IMR-90 (cell line): ENCODE measurements around the gene HSP90AB1. TPM values are rescaled to one million over a fixed set of nuclear protein-coding genes. Genes with fewer than 3 reads are reported as not detected.

Experiments used
- ATAC-seq: fragments of 200-7000 bp; cut with Tn5 transposase; 2 replicates; pipeline ENCODE4 v1.9.1; 2020; ENCODE audit warnings: low read depth, mild to moderate bottlenecking, moderate library complexity
- BruUV-seq: library from RNA; stranded (reverse); fragments of 400-500 nt; replicated peaks from 2 replicates; lab custom pipeline; 2021; lab: Mats Ljungman, UMichigan
- CTCF ChIA-PET: fragments of 300-600 bp; formaldehyde crosslinking; extraction: SDS; loops from one replicate; lab custom pipeline; 2021; ENCODE audit warnings: antibody characterized with exemption; lab: Yijun Ruan, JAX
- POLR2A ChIA-PET: fragments of 300-600 bp; sonication (Branson Sonifier 250); formaldehyde crosslinking; loops from one replicate; lab custom pipeline; 2022; ENCODE audit warnings: antibody characterized with exemption; ENCODE audit not compliant: unreplicated experiment; lab: Charles Lee
- DNase-seq: peaks from one replicate; pipeline ENCODE4 v3.0.0; 2013
- H2AFZ ChIP-seq: replicated peaks from 2 replicates; pipeline ENCODE3; 2013; ENCODE audit warnings: low read length, mild to moderate bottlenecking; ENCODE audit not compliant: poor library complexity
- H2AK5ac ChIP-seq: 2 replicates; pipeline ENCODE4 v1.6.1; 2013; ENCODE audit warnings: low read depth, low read length, inconsistent platforms
- H2AK9ac ChIP-seq: replicated peaks from 2 replicates; pipeline ENCODE3; 2013; ENCODE audit warnings: mild to moderate bottlenecking, low read depth, low read length, moderate library complexity; ENCODE audit not compliant: poor library complexity
- H2BK120ac ChIP-seq: 2 replicates; pipeline ENCODE4 v1.6.1; 2013; ENCODE audit warnings: low read depth, low read length, inconsistent platforms
- H2BK15ac ChIP-seq: 3 replicates; pipeline ENCODE4 v1.6.1; 2013; ENCODE audit warnings: low read depth, low read length, inconsistent platforms
- H2BK20ac ChIP-seq: 2 replicates; pipeline ENCODE4 v1.6.1; 2013; ENCODE audit warnings: low read depth, mild to moderate bottlenecking, inconsistent platforms, low read length, moderate library complexity
- H2BK5ac ChIP-seq: 2 replicates; pipeline ENCODE4 v1.6.1; 2013; ENCODE audit warnings: mild to moderate bottlenecking, low read depth, low read length, inconsistent platforms; ENCODE audit not compliant: poor library complexity, severe bottlenecking
- H3K14ac ChIP-seq: replicated peaks from 2 replicates; pipeline ENCODE4 v1.6.1; 2013; ENCODE audit warnings: low read depth, low read length, inconsistent platforms
- H3K18ac ChIP-seq: 2 replicates; pipeline ENCODE4 v1.6.1; 2013; ENCODE audit warnings: low read depth, low read length, control low read depth
- H3K23ac ChIP-seq: 2 replicates; pipeline ENCODE4 v1.6.1; 2013; ENCODE audit warnings: low read depth, low read length, inconsistent platforms
- H3K27ac ChIP-seq: 2 replicates; pipeline ENCODE4 v1.5.1; 2013; ENCODE audit warnings: mild to moderate bottlenecking, control low read depth, low read length; ENCODE audit not compliant: insufficient read depth
- H3K27me3 ChIP-seq: 2 replicates; pipeline ENCODE4 v1.6.1; 2013; ENCODE audit warnings: low read length; ENCODE audit not compliant: control insufficient read depth, insufficient read depth
- H3K36me3 ChIP-seq: 2 replicates; pipeline ENCODE4 v1.6.1; 2013; ENCODE audit warnings: low read length, mixed read lengths; ENCODE audit not compliant: control insufficient read depth, insufficient read depth
- H3K4ac ChIP-seq: 2 replicates; pipeline ENCODE4 v1.6.1; 2013; ENCODE audit warnings: low read depth, low read length, inconsistent platforms
- H3K4me1 ChIP-seq: 2 replicates; pipeline ENCODE4 v1.6.1; 2013; ENCODE audit warnings: low read length, mixed read lengths; ENCODE audit not compliant: control insufficient read depth, insufficient read depth
- H3K4me2 ChIP-seq: 2 replicates; pipeline ENCODE4 v1.6.1; 2013; ENCODE audit warnings: low read depth, mild to moderate bottlenecking, control low read depth, low read length, moderate library complexity
- H3K4me3 ChIP-seq: 2 replicates; pipeline ENCODE4 v1.5.1; 2013; ENCODE audit warnings: low read depth, mild to moderate bottlenecking, control low read depth, low read length, moderate library complexity; ENCODE audit not compliant: insufficient read depth
- H3K56ac ChIP-seq: 2 replicates; pipeline ENCODE4 v1.6.1; 2013; ENCODE audit warnings: low read length, inconsistent platforms; ENCODE audit not compliant: insufficient read depth; ENCODE audit errors: extremely low read depth
- H3K79me1 ChIP-seq, 2 experiments: 2 replicates each; pipeline ENCODE4 v1.6.1; 2013; ENCODE audit warnings: low read length in 2 of 2, inconsistent platforms in 1 of 2, low read depth in 1 of 2
- H3K9ac ChIP-seq: 2 replicates; pipeline ENCODE4 v1.6.1; 2013; ENCODE audit warnings: low read depth, low read length, control low read depth
- H3K9me1 ChIP-seq: 2 replicates; pipeline ENCODE4 v1.6.1; 2013; ENCODE audit warnings: low read length, inconsistent platforms; ENCODE audit not compliant: insufficient read depth
- H3K9me3 ChIP-seq: 2 replicates; pipeline ENCODE4 v1.6.1; 2013; ENCODE audit warnings: low read length; ENCODE audit not compliant: control insufficient read depth, insufficient read depth
- H4K20me1 ChIP-seq: 2 replicates; pipeline ENCODE4 v1.6.1; 2013; ENCODE audit warnings: low read length, inconsistent platforms; ENCODE audit not compliant: insufficient read depth
- H4K5ac ChIP-seq: 2 replicates; pipeline ENCODE4 v1.6.1; 2013; ENCODE audit warnings: mild to moderate bottlenecking, low read depth, low read length, control low read depth
- H4K8ac ChIP-seq, 2 experiments: 2 replicates each; pipeline ENCODE4 v1.6.1; 2013; ENCODE audit warnings: low read depth in 2 of 2, low read length in 2 of 2, control low read depth in 1 of 2, inconsistent platforms in 1 of 2
- H4K91ac ChIP-seq: 2 replicates; pipeline ENCODE4 v1.6.1; 2013; ENCODE audit warnings: low read depth, low read length, inconsistent platforms; ENCODE audit not compliant: insufficient read depth
- BHLHE40 ChIP-seq: fragments of 150-350 bp; IDR thresholded peaks from 2 replicates; pipeline ENCODE4 v1.6.1; 2016; ENCODE audit warnings: mild to moderate bottlenecking, low read depth, low read length
- CHD1 ChIP-seq: IDR thresholded peaks from 2 replicates; pipeline ENCODE4 v1.6.1; 2012; ENCODE audit warnings: low read depth, low read length, improper control_type of control experiment
- ELK1 ChIP-seq: fragments of 150-350 bp; IDR thresholded peaks from 2 replicates; pipeline ENCODE4 v1.6.1; 2016; ENCODE audit warnings: low read depth, mild to moderate bottlenecking, low read length, moderate library complexity, borderline replicate concordance
- FOS ChIP-seq: fragments of 150-350 bp; IDR thresholded peaks from 2 replicates; pipeline ENCODE4 v1.6.1; 2016; ENCODE audit warnings: low read depth, low read length
- MAFK ChIP-seq: IDR thresholded peaks from 2 replicates; pipeline ENCODE4 v1.6.1; 2012; ENCODE audit warnings: low read depth, low read length, improper control_type of control experiment
- MAZ ChIP-seq: IDR thresholded peaks from 2 replicates; pipeline ENCODE4 v1.6.1; 2012; ENCODE audit warnings: low read depth, mild to moderate bottlenecking, low read length, improper control_type of control experiment, moderate library complexity, borderline replicate concordance
- NFE2L2 ChIP-seq: fragments of 150-350 bp; IDR thresholded peaks from 2 replicates; pipeline ENCODE4 v1.6.1; 2016; ENCODE audit warnings: low read depth, mild to moderate bottlenecking, low read length
- POLR2A ChIP-seq: IDR thresholded peaks from 2 replicates; pipeline ENCODE4 v1.6.1; 2012; ENCODE audit warnings: mild to moderate bottlenecking, low read depth, low read length
- RAD21 ChIP-seq: IDR thresholded peaks from 2 replicates; pipeline ENCODE4 v1.6.1; 2012; ENCODE audit warnings: low read length, improper control_type of control experiment
- RCOR1 ChIP-seq: IDR thresholded peaks from 2 replicates; pipeline ENCODE4 v1.6.1; 2012; ENCODE audit warnings: mild to moderate bottlenecking, low read length, improper control_type of control experiment; ENCODE audit not compliant: insufficient replicate concordance
- SMC3 ChIP-seq: fragments of 150-350 bp; IDR thresholded peaks from 2 replicates; pipeline ENCODE4 v1.6.1; 2016; ENCODE audit warnings: low read depth, mild to moderate bottlenecking, antibody characterized with exemption, low read length, moderate library complexity
- USF2 ChIP-seq: fragments of 150-350 bp; IDR thresholded peaks from 2 replicates; pipeline ENCODE4 v1.6.1; 2017; ENCODE audit warnings: mild to moderate bottlenecking, antibody characterized with exemption, low read length, low read depth
- WGBS, 2 experiments: methylation state at CpG; one replicate each; pipeline versions ENCODE4 v1.1.5 to v1.1.7; 2013; ENCODE audit warnings: missing lambda C conversion rate in 2 of 2; ENCODE audit not compliant: insufficient read length in 1 of 2; ENCODE audit errors: extremely low coverage in 2 of 2; 5-methylcytosine and 5-hydroxymethylcytosine counted together
- dilution Hi-C: fragments of 300-500 bp; cut with HindIII; formaldehyde crosslinking; loops from one replicate; pipeline ENCODE4 v1.14.3; 2018; ENCODE audit warnings: low sequenced_read_pairs; ENCODE audit not compliant: unreplicated experiment
- in situ Hi-C: fragments of 300-500 bp; cut with MboI; formaldehyde crosslinking; loops from 3 replicates; pipeline ENCODE4 v1.14.3; 2019; ENCODE audit warnings: low sequenced_read_pairs, inconsistent platforms, mixed read lengths
- intact Hi-C: fragments of 100-400 bp; cut with micrococcal nuclease; formaldehyde crosslinking; loops from 2 replicates; pipeline ENCODE4 v1.10.0; 2022
- polyA plus RNA-seq, 3 experiments: library from polyadenylated mRNA; depleted of rRNA; stranded (reverse); fragments of >200 nt; gene quantifications; 2 replicates each; pipeline ENCODE4 v1.2.3, GENCODE V29; 2012; ENCODE audit warnings: low replicate concordance in 1 of 3
- total RNA-seq: library from RNA; depleted of rRNA; stranded (reverse); fragments of >200 nt; gene quantifications from 2 replicates; pipeline ENCODE4 v1.2.3, GENCODE V29; 2012

The HSP90AB1 gene
- total and polyA plus RNA-seq, 2 of the 4 experiments (the other 2 are of a cell fraction) = 887 to 1,307 TPM

GRCh38 chr6:44228031-44228430 lies 18.9 kb upstream of the HSP90AB1 start:
- H3K56ac ChIP-seq = no peak overlapping the region
- H3K18ac ChIP-seq = no peak overlapping the region
- dilution Hi-C loops (no loop called here), intact Hi-C loops (no loop called here), in situ Hi-C loops (no loop called here)
- H3K27me3 ChIP-seq = no peaks in the 10 kb centered on the region
- no peak overlapping the region for H2AK5ac ChIP-seq
- H4K91ac ChIP-seq = no peak overlapping the region
- no peak overlapping the region for H3K23ac ChIP-seq
- no peak overlapping the region for H3K4me3 ChIP-seq
- 100% methylated on average over 1 of the region's 6 CpGs; no CpG with 5 or more reads in 1 of the 2 experiments for WGBS, 2 experiments
- H2BK120ac ChIP-seq = no peak overlapping the region
- CTCF ChIA-PET = no interaction called here
- no peak overlapping the region for H2AK9ac ChIP-seq
- POLR2A ChIA-PET = no interaction called here
- no peak overlapping the region for H4K8ac ChIP-seq
- no peak overlapping the region for H2BK15ac ChIP-seq
- H3K27ac ChIP-seq = no peak overlapping the region
- H3K9me1 ChIP-seq = no peaks in the 10 kb centered on the region
- DNase-seq = no peak
- H2AFZ ChIP-seq = no peak overlapping the region
- H3K4ac ChIP-seq = no peak overlapping the region
- H3K79me1 ChIP-seq = peaks cover 0 to 8% of the 10 kb centered on the region in 2 experiments; a peak in 1 of 4 replicates
- H2BK20ac ChIP-seq = no peak overlapping the region
- no peak overlapping the region for H2BK5ac ChIP-seq
- TF ChIP-seq FOS (no peak), NFE2L2 (no peak), USF2 (no peak), RAD21 (no peak), POLR2A (no peak), MAZ (no peak), ELK1 (no peak), RCOR1 (no peak), MAFK (no peak), SMC3 (no peak), BHLHE40 (no peak), CHD1 (no peak)
- H3K36me3 ChIP-seq = peaks cover 2% of the 10 kb centered on the region; the same call in 1 of the 2 replicates
- H4K20me1 ChIP-seq = no peaks in the 10 kb centered on the region
- peaks cover 6% of the 10 kb centered on the region for H3K4me1 ChIP-seq
- no peak overlapping the region for H4K5ac ChIP-seq
- no peak overlapping the region for H3K4me2 ChIP-seq
- ATAC-seq = no peak
- BruUV-seq = no TSS peak
- no peak overlapping the region for H3K9ac ChIP-seq
- H3K9me3 ChIP-seq = no peaks in the 10 kb centered on the region
- H3K14ac ChIP-seq = no peak overlapping the region
